Ovary (tissue), 9 donors: Measurements from ENCODE around the gene ZNF577. TPM values are rescaled to one million over a fixed set of nuclear protein-coding genes. Genes with fewer than 3 reads are reported as not detected.
"Not testable (repeated sequence)": the region's sequence is repeated elsewhere in the genome, so short reads cannot be mapped to it uniquely, and the experiment has no call there.

Experiments
- DNase-seq, 5 donors: peaks; one replicate each; pipeline ENCODE4 v3.0.0-alpha.2; 2019 to 2020
- H3K27ac ChIP-seq, 2 donors: fragments of 200-600 bp; one replicate each; pipeline versions ENCODE4 v1.5.1 to v1.8.0; 2019 to 2022
- H3K27me3 ChIP-seq: fragments of 200-600 bp; one replicate; pipeline ENCODE4 v1.8.0; 2022
- H3K36me3 ChIP-seq: fragments of 200-600 bp; sonication (generic); one replicate; pipeline ENCODE4 v1.5.1; 2019
- H3K4me1 ChIP-seq: one replicate; pipeline ENCODE4 v1.8.1; 2013; ENCODE audit warnings: mild to moderate bottlenecking, moderate library complexity; ENCODE audit not compliant: insufficient read depth
- H3K4me3 ChIP-seq: fragments of 200-600 bp; sonication (generic); one replicate; pipeline ENCODE4 v1.5.1; 2017
- H3K9me3 ChIP-seq, 2 donors: fragments of 200-600 bp in 1 of 2; sonication (generic) in 1 of 2; one replicate each; pipeline versions ENCODE4 v1.5.1 to v1.8.1; 2013 to 2019; ENCODE audit warnings: mild to moderate bottlenecking in 1 of 2, moderate library complexity in 1 of 2
- EP300 ChIP-seq: sonication (generic); formaldehyde crosslinking; IDR thresholded peaks from one replicate; pipeline ENCODE4 v1.6.1; 2017; ENCODE audit warnings: antibody characterized with exemption
- POLR2A ChIP-seq: fragments of 450-650 bp; IDR thresholded peaks from one replicate; pipeline ENCODE4 v1.6.1; 2017; ENCODE audit warnings: antibody characterized with exemption, mild to moderate bottlenecking, moderate library complexity
- WGBS, 3 donors: extraction: QIAGEN DNeasy Blood & Tissue Kit in 1 of 3; methylation state at CpG; one replicate each; pipeline versions ENCODE4 v1.1.5 to v1.1.7; 2013 to 2017; 5-methylcytosine and 5-hydroxymethylcytosine counted together
- intact Hi-C, 4 donors: fragments of 100-400 bp; cut with DNase I; formaldehyde crosslinking; loops; one replicate each; pipeline versions ENCODE4 v1.11.0 to v1.15.1; 2022 to 2023
- polyA plus RNA-seq, 2 donors: library from polyadenylated mRNA; stranded (reverse); fragments of 200-250 nt in 1 of 2; fragments of 350-450 nt in 1 of 2; fragmentation: Illumina TruSeq in 1 of 2; extraction: RNeasy Lipid Tissue Mini Kit (QIAGEN cat#74804) in 1 of 2; gene quantifications; one replicate each; pipeline ENCODE4 v1.2.3, GENCODE V29; 2013 to 2014
- total RNA-seq, 7 donors: library from RNA; depleted of rRNA in 2 of 7; stranded (reverse); fragments of >200 nt in 2 of 7; fragmentation: NEBNext Ultra II Directional in 3 of 7; extraction: Animal tissue kit (Norgen Biotek cat#: 25700) in 3 of 7; gene quantifications; one replicate each; pipeline versions ENCODE4 v1.1.0 to v1.2.4, GENCODE V29; 2016 to 2023
- TF ChIP-seq, protein P1 (sequence below), 3 donors: fragments of 450-650 bp in 2 of 3; fragments of 200-600 bp in 1 of 3; IDR thresholded peaks; one replicate each; pipeline versions ENCODE4 v1.5.1 to v1.8.0; 2016 to 2022; ENCODE audit warnings: antibody characterized with exemption in 3 of 3, mild to moderate bottlenecking in 1 of 3
- donor health status: DM: no; HTN: no; CAD: no; lungs with moderate emphysema.
- donor health status: DM: no; HTN: no; CAD: no.
- donor health status: Bipolar disorder and iron deficiency.
- donor health status: DM: yes; HTN: yes; CAD: no.
- donor health status: DM: no; HTN: no; CAD: no.
- donor health status: DM: yes; HTN: yes; CAD: no.

The ZNF577 gene
- total and polyA plus RNA-seq, 9 donors: 18.2 to 40.6 (median 30.9) TPM

DNA sequence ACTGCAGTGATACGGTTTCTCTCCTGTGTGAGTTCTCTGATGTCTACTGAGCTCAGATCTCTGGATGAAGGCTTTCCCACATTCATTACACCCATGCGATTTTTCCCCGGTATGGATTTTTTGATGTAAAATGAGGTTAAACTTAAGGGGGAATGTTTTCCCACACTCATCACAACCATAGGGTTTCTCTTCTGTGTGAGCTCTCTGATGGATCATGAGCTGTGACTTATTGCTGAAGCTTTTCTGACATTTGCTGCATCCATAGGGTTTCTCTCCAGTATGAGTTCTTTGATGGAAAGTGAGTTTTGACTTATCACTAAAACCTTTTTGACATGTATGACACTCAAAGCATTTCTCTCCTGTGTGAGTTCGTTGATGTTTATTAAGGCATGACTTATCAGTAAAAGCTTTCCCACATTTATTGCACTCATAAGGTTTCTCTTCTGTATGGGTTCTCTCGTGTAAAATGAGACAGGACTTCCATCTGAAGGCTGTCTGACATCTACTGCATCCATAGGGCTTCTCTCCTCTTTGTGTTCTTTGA lies 27.6 kb upstream of the ZNF577 start:
- Histone ChIP-seq H3K4me1 (no peaks in the 10 kb centered on the region), H3K27me3 (no peaks in the 10 kb centered on the region), H3K36me3 (no peaks in the 10 kb centered on the region), H3K4me3 (no peak overlapping the region), H3K27ac (no peak overlapping the region), H3K9me3 (peaks cover 0 to 50% of the 10 kb centered on the region in 2 donors)
- WGBS, 3 donors: 63 to 78% (median 73%) methylated on average over 5 of the region's 5 CpGs
- TF ChIP-seq POLR2A (no peak), EP300 (no peak)
- TF ChIP-seq, protein P1, sequence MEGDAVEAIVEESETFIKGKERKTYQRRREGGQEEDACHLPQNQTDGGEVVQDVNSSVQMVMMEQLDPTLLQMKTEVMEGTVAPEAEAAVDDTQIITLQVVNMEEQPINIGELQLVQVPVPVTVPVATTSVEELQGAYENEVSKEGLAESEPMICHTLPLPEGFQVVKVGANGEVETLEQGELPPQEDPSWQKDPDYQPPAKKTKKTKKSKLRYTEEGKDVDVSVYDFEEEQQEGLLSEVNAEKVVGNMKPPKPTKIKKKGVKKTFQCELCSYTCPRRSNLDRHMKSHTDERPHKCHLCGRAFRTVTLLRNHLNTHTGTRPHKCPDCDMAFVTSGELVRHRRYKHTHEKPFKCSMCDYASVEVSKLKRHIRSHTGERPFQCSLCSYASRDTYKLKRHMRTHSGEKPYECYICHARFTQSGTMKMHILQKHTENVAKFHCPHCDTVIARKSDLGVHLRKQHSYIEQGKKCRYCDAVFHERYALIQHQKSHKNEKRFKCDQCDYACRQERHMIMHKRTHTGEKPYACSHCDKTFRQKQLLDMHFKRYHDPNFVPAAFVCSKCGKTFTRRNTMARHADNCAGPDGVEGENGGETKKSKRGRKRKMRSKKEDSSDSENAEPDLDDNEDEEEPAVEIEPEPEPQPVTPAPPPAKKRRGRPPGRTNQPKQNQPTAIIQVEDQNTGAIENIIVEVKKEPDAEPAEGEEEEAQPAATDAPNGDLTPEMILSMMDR (IDR thresholded peaks at IDR 0.05): no peak
- intact Hi-C loops: no loop called here
- no peak for DNase-seq

- H3K36me3 ChIP-seq, DNase-seq, H3K4me3 ChIP-seq, H3K27ac ChIP-seq, intact Hi-C loops, H3K4me1 ChIP-seq, H3K27me3 ChIP-seq: not testable (repeated sequence)
- H3K9me3 ChIP-seq: peaks cover 0 to 13% of the 10 kb centered on the region in 2 donors
- 19 to 28% (median 20%) methylated on average over 5 of the region's 5 CpGs for WGBS, 3 donors
These were observed 20.2 kb upstream of the ZNF577 start for GRCh38 chr19:51907981-51908380.

DNA sequence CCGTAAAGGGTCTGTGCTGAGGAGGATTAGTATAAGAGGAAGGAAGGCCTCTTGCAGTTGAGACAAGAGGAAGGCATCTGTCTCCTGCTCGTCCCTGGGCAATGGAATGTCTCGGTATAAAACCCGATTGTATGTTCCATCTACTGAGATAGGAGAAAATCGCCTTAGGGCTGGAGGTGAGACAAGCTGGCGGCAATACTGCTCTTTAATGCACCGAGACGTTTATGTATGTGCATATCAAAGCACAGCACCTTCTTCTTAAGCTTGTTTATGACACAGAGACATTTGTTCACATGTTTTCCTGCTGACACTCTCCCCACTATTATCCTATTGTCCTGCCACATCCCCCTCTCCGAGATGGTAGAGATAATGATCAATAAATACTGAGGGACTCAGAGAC lies 18.4 kb upstream of the ZNF577 start:
- H3K4me3 ChIP-seq, H3K4me1 ChIP-seq, H3K36me3 ChIP-seq, H3K27ac ChIP-seq, H3K9me3 ChIP-seq, H3K27me3 ChIP-seq, DNase-seq, intact Hi-C loops: not testable (repeated sequence)
- WGBS, 3 donors: 36 to 49% (median 38%) methylated on average over 9 of the region's 9 CpGs

- H3K4me3 ChIP-seq, H3K4me1 ChIP-seq, H3K9me3 ChIP-seq, DNase-seq, H3K36me3 ChIP-seq, H3K27me3 ChIP-seq, intact Hi-C loops, H3K27ac ChIP-seq: not testable (repeated sequence)
- WGBS, 3 donors: 84 to 89% (median 86%) methylated on average over 3 of the region's 3 CpGs
These were observed 17.9 kb upstream of the ZNF577 start for GRCh38 chr19:51905639-51906038.

- intact Hi-C loops: no loop called here
- H3K36me3 ChIP-seq: no peaks in the 10 kb centered on the region
- no peak for DNase-seq
- H3K4me3 ChIP-seq: no peak overlapping the region
- no peak overlapping the region for H3K27ac ChIP-seq
- peaks cover 6% of the 10 kb centered on the region for H3K4me1 ChIP-seq
- H3K27me3 ChIP-seq: no peaks in the 10 kb centered on the region
- peaks cover 0 to 14% of the 10 kb centered on the region in 2 donors for H3K9me3 ChIP-seq
- 29 to 34% (median 29%) methylated on average over 3 of the region's 3 CpGs for WGBS, 3 donors
- TF ChIP-seq POLR2A: no peak
- TF ChIP-seq, protein P1 (IDR thresholded peaks at IDR 0.05): no peak
- no peak for TF ChIP-seq EP300
These were observed 17.5 kb upstream of the ZNF577 start for GRCh38 chr19:51905206-51905605.

DNA sequence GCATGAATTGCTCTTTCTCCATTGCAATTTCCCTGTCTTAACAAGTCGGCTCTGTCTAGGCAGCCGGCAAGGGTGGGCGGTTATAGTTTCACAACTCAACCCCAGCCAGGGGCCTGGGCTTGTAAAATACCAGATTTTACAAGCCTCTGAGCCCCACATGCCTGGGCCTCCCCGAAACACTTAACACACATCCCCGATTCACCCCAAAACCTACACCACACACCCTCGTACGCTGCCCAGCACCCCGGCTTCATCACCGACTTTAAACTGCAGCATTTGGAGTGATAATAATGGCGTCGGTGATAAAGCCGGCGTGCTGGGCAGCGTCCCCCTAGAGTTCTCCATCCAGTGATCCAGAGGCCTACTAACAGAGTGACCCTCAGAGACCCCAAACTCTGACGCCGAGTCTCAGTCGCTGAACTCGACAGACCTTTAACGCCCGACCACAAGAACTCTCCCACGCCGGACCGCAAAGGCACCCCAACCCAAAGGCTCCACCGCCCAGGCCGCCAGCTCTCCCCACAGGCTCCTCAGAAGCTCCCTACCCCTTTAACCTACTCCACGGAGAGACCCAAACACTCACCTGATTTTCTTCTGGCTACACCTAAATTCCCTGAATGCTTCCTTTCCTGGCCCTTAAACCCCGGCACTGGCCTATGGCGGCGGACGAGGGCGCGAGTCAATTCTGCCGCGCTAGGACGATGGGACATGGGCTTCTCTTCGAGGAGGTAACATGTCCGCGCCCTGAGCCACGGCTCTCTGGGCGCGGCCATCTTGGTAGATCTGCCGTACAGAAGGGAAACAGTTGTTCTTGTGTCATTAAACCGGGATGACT lies 16.8 kb upstream of the ZNF577 start, which contains the start of gene ZNF649:
ZNF649 (minus strand) TSS at position 687 of the 835 bp plus-strand sequence. CDS start 4,910 bp downstream, outside the sequence.
- TF ChIP-seq EP300 (no peak), POLR2A (no peak)
- TF ChIP-seq, protein P1 (IDR thresholded peaks at IDR 0.05): no peak
- Histone ChIP-seq H3K4me3 (peak within 1 kb of the TSS; percentile 89), H3K27ac (peak within 1 kb of the TSS in 1 of 2 donors; percentile 50), H3K36me3 (no peaks in the 10 kb centered on the region), H3K9me3 (peaks cover 0 to 20% of the 10 kb centered on the region in 2 donors), H3K27me3 (no peaks in the 10 kb centered on the region), H3K4me1 (peaks cover 6% of the 10 kb centered on the region)
- DNase-seq: peak; percentile 78 to 89 (median 86)
- intact Hi-C loops: no loop called here
- 0% methylated on average over 43 of the region's 43 CpGs for WGBS, 3 donors
